H9 (cell line): ENCODE results near the gene FBN1. TPM values are rescaled to one million over a fixed set of nuclear protein-coding genes. Genes with fewer than 3 reads are reported as not detected.

Experiments
- DNase-seq: peaks from one replicate; pipeline ENCODE4 v3.0.0-alpha.2; 2017
- H2AFZ ChIP-seq: one replicate; pipeline ENCODE4 v1.6.1; 2013; ENCODE audit warnings: mild to moderate bottlenecking, low read length, control low read depth, moderate library complexity
- H2AK5ac ChIP-seq: 2 replicates; pipeline ENCODE4 v1.6.1; 2013; ENCODE audit warnings: low read length, control low read depth, mixed read lengths; ENCODE audit not compliant: insufficient read length
- H2BK120ac ChIP-seq: one replicate; pipeline ENCODE4 v1.6.1; 2013; ENCODE audit warnings: low read depth, mild to moderate bottlenecking, low read length, control low read depth, inconsistent platforms; ENCODE audit not compliant: poor library complexity, severe bottlenecking
- H2BK12ac ChIP-seq: 2 replicates; pipeline ENCODE4 v1.6.1; 2013; ENCODE audit warnings: low read length, control low read depth, mixed read lengths, low read depth; ENCODE audit not compliant: insufficient read length
- H2BK15ac ChIP-seq: 2 replicates; pipeline ENCODE4 v1.6.1; 2013; ENCODE audit warnings: low read depth, low read length, control low read depth
- H2BK20ac ChIP-seq: one replicate; pipeline ENCODE4 v1.6.1; 2013; ENCODE audit warnings: low read depth, mild to moderate bottlenecking, low read length, control low read depth, inconsistent platforms; ENCODE audit not compliant: poor library complexity, severe bottlenecking
- H2BK5ac ChIP-seq: 2 replicates; pipeline ENCODE4 v1.6.1; 2013; ENCODE audit warnings: low read length, control low read depth, mixed read lengths; ENCODE audit not compliant: insufficient read length
- H3K14ac ChIP-seq: 2 replicates; pipeline ENCODE4 v1.6.1; 2013; ENCODE audit warnings: low read length, control low read depth; ENCODE audit not compliant: insufficient read depth
- H3K18ac ChIP-seq: 2 replicates; pipeline ENCODE4 v1.6.1; 2013; ENCODE audit warnings: low read depth, mild to moderate bottlenecking, mixed read lengths, low read length, control low read depth; ENCODE audit not compliant: insufficient read length
- H3K23ac ChIP-seq: 2 replicates; pipeline ENCODE4 v1.6.1; 2013; ENCODE audit warnings: low read length, control low read depth, mixed read lengths, low read depth; ENCODE audit not compliant: insufficient read length
- H3K23me2 ChIP-seq: 2 replicates; pipeline ENCODE4 v1.6.1; 2013; ENCODE audit warnings: low read depth, mild to moderate bottlenecking, mixed read lengths, low read length, control low read depth; ENCODE audit not compliant: insufficient read length, poor library complexity, severe bottlenecking
- H3K27ac ChIP-seq: 2 replicates; pipeline ENCODE4 v1.5.1; 2013; ENCODE audit warnings: low read length, control low read depth, mixed read lengths, low read depth; ENCODE audit not compliant: insufficient read length
- H3K27me3 ChIP-seq: 2 replicates; pipeline ENCODE4 v1.6.1; 2013; ENCODE audit warnings: low read length, control low read depth, inconsistent platforms; ENCODE audit not compliant: insufficient read depth
- H3K4ac ChIP-seq: 2 replicates; pipeline ENCODE4 v1.6.1; 2013; ENCODE audit warnings: low read depth, mild to moderate bottlenecking, control low read depth, inconsistent platforms, low read length, moderate library complexity
- H3K4me1 ChIP-seq: 2 replicates; pipeline ENCODE4 v1.6.1; 2013; ENCODE audit warnings: low read length, control low read depth, inconsistent platforms; ENCODE audit not compliant: insufficient read depth
- H3K4me2 ChIP-seq: 2 replicates; pipeline ENCODE4 v1.6.1; 2013; ENCODE audit warnings: low read length, control low read depth, mixed read lengths; ENCODE audit not compliant: insufficient read length, insufficient read depth
- H3K56ac ChIP-seq: 2 replicates; pipeline ENCODE4 v1.6.1; 2013; ENCODE audit warnings: low read depth, mild to moderate bottlenecking, mixed read lengths, low read length, control low read depth; ENCODE audit not compliant: insufficient read length
- H3K79me1 ChIP-seq: 2 replicates; pipeline ENCODE4 v1.6.1; 2013; ENCODE audit warnings: low read depth, mild to moderate bottlenecking, moderate library complexity, low read length, control low read depth, inconsistent platforms; ENCODE audit not compliant: insufficient read depth, poor library complexity, severe bottlenecking
- H3K79me2 ChIP-seq: 2 replicates; pipeline ENCODE4 v1.6.1; 2013; ENCODE audit warnings: low read length, control low read depth, inconsistent platforms; ENCODE audit not compliant: insufficient read depth
- H3K9ac ChIP-seq: 2 replicates; pipeline ENCODE4 v1.6.1; 2013; ENCODE audit warnings: low read length, control low read depth, mixed read lengths; ENCODE audit not compliant: insufficient read length; ENCODE audit errors: extremely low read depth
- H3K9me3 ChIP-seq: one replicate; pipeline ENCODE4 v1.6.1; 2013; ENCODE audit warnings: low read depth, low read length, inconsistent platforms; ENCODE audit not compliant: control insufficient read depth
- H3T11ph ChIP-seq: one replicate; pipeline ENCODE4 v1.6.1; 2013; ENCODE audit warnings: mild to moderate bottlenecking, low read length, control low read depth, inconsistent platforms
- H4K20me1 ChIP-seq: one replicate; pipeline ENCODE4 v1.6.1; 2013; ENCODE audit not compliant: control insufficient read depth, insufficient read length, insufficient read depth
- H4K5ac ChIP-seq: 2 replicates; pipeline ENCODE4 v1.6.1; 2013; ENCODE audit warnings: low read depth, mild to moderate bottlenecking, mixed read lengths, low read length, control low read depth; ENCODE audit not compliant: insufficient read length
- H4K8ac ChIP-seq: replicated peaks from 2 replicates; pipeline ENCODE4 v1.6.1; 2013; ENCODE audit warnings: low read length, control low read depth, mixed read lengths, low read depth; ENCODE audit not compliant: insufficient read length
- H4K91ac ChIP-seq: 2 replicates; pipeline ENCODE4 v1.6.1; 2013; ENCODE audit warnings: low read depth, mild to moderate bottlenecking, moderate library complexity, mixed read lengths, low read length, control low read depth; ENCODE audit not compliant: insufficient read length
- H3K27ac Mint-ChIP-seq, 3 experiments: 2 replicates in 2 of 3; 3 replicates in 1 of 3; pipeline ENCODE4 v1.8.0; 2020 to 2021; ENCODE audit warnings: mixed read lengths in 3 of 3, mild to moderate bottlenecking in 1 of 3, moderate library complexity in 1 of 3
- H3K27me3 Mint-ChIP-seq: 2 replicates; pipeline ENCODE4 v1.8.0; 2021; ENCODE audit warnings: low read depth, mild to moderate bottlenecking, moderate library complexity, mixed read lengths
- H3K36me3 Mint-ChIP-seq, 3 experiments: 2 replicates in 2 of 3; 3 replicates in 1 of 3; pipeline ENCODE4 v1.8.0; 2020 to 2021; ENCODE audit warnings: low read depth in 3 of 3, mixed read lengths in 3 of 3; ENCODE audit not compliant: insufficient read depth in 1 of 3
- H3K4me1 Mint-ChIP-seq, 2 experiments: 2 replicates each; pipeline ENCODE4 v1.8.0; 2020; ENCODE audit warnings: mixed read lengths in 2 of 2
- H3K4me3 Mint-ChIP-seq, 2 experiments: 2 replicates in 1 of 2; 3 replicates in 1 of 2; pipeline ENCODE4 v1.8.0; 2020 to 2021; ENCODE audit warnings: mild to moderate bottlenecking in 2 of 2, mixed read lengths in 2 of 2, moderate library complexity in 1 of 2
- H3K9me3 Mint-ChIP-seq, 2 experiments: 2 replicates in 1 of 2; 3 replicates in 1 of 2; pipeline ENCODE4 v1.8.0; 2020; ENCODE audit warnings: mild to moderate bottlenecking in 2 of 2, mixed read lengths in 2 of 2, moderate library complexity in 1 of 2
- CTCF ChIP-seq: fragments of 200-600 bp; sonication (generic); conservative IDR thresholded peaks from 3 replicates; pipeline ENCODE4 v1.8.0; 2021; ENCODE audit warnings: antibody characterized with exemption, mild to moderate bottlenecking
- WGBS: extraction: QIAGEN DNeasy Blood & Tissue Kit; methylation state at CpG from one replicate; pipeline ENCODE4 v1.1.7; 2013; ENCODE audit warnings: missing lambda C conversion rate, low lambda C conversion rate, mixed read lengths; ENCODE audit not compliant: insufficient read length; ENCODE audit errors: extremely low coverage; 5-methylcytosine and 5-hydroxymethylcytosine counted together
- total RNA-seq: library from RNA; stranded (reverse); gene quantifications from 2 replicates; pipeline ENCODE4 v1.2.1, GENCODE V29; 2021

FBN1 gene
- total RNA-seq, 1 experiment from 2014 or later = 3.6 TPM

GRCh38 chr15:48592933-48593332 lies 52.6 kb downstream of the FBN1 start:
- Mint-ChIP-seq H3K36me3 (no peaks in the 10 kb centered on the region), H3K27me3 (no peaks in the 10 kb centered on the region), H3K4me1 (peaks cover 10 to 12% of the 10 kb centered on the region in 2 experiments), H3K27ac (no peak overlapping the region), H3K4me3 (no peak overlapping the region), H3K9me3 (no peaks in the 10 kb centered on the region)
- no CpG with 5 or more reads among the region's 1 CpG for whole genome bisulfite sequencing
- Histone ChIP-seq H3K9ac (no peak overlapping the region), H2BK5ac (no peak overlapping the region), H3K27me3 (no peaks in the 10 kb centered on the region), H2AK5ac (no peak overlapping the region), H3K23ac (no peak overlapping the region), H3K4ac (no peak overlapping the region), H3K4me1 (no peaks in the 10 kb centered on the region; the same call in 1 of the 2 replicates), H4K20me1 (no peaks in the 10 kb centered on the region), H3K18ac (no peak overlapping the region), H3K79me2 (no peaks in the 10 kb centered on the region), H2AFZ (no peak overlapping the region), H4K8ac (no peak overlapping the region), H4K5ac (no peak overlapping the region), H3K9me3 (no peaks in the 10 kb centered on the region), H3K27ac (no peak overlapping the region), H3K56ac (no peak overlapping the region), H3K23me2 (no peaks in the 10 kb centered on the region), H3T11ph (no peak overlapping the region), H2BK120ac (no peak overlapping the region), H3K4me2 (no peak overlapping the region), H3K79me1 (no peaks in the 10 kb centered on the region), H2BK15ac (no peak overlapping the region), H4K91ac (no peak overlapping the region), H2BK12ac (no peak overlapping the region), H3K14ac (no peak overlapping the region), H2BK20ac (no peak overlapping the region)
- DNase-seq = no peak
- no peak for TF ChIP-seq CTCF
